ENCODE results near the gene MLLT1. TPM values are rescaled to one million over a fixed set of nuclear protein-coding genes. Genes with fewer than 3 reads are reported as not detected.

MLLT1 gene
- total RNA-seq, 1 donor from 2014 or later, result 36.0 TPM

GRCh38 chr19:6233056-6233826, 46.5 kb downstream of the MLLT1 start:
- peaks cover 84% of the 10 kb centered on the region for H3K4me1 ChIP-seq
- peak overlapping the region; percentile 45 for H3K4me3 ChIP-seq
- peak overlapping the region; percentile 88 for H3K27ac ChIP-seq (replicated peaks)
- intact Hi-C loops (cut with micrococcal nuclease), result no loop called here
- peak; percentile 78 for DNase-seq
- no peaks in the 10 kb centered on the region for H3K9me3 ChIP-seq (replicated peaks)
- no peaks in the 10 kb centered on the region for H3K27me3 ChIP-seq (ENCODE audit: low read depth)
- TF ChIP-seq, protein P1, sequence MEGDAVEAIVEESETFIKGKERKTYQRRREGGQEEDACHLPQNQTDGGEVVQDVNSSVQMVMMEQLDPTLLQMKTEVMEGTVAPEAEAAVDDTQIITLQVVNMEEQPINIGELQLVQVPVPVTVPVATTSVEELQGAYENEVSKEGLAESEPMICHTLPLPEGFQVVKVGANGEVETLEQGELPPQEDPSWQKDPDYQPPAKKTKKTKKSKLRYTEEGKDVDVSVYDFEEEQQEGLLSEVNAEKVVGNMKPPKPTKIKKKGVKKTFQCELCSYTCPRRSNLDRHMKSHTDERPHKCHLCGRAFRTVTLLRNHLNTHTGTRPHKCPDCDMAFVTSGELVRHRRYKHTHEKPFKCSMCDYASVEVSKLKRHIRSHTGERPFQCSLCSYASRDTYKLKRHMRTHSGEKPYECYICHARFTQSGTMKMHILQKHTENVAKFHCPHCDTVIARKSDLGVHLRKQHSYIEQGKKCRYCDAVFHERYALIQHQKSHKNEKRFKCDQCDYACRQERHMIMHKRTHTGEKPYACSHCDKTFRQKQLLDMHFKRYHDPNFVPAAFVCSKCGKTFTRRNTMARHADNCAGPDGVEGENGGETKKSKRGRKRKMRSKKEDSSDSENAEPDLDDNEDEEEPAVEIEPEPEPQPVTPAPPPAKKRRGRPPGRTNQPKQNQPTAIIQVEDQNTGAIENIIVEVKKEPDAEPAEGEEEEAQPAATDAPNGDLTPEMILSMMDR (IDR thresholded peaks at IDR 0.05; ENCODE audit: borderline replicate concordance), result no peak
- H3K36me3 ChIP-seq, result peaks cover 10% of the 10 kb centered on the region

DNA sequence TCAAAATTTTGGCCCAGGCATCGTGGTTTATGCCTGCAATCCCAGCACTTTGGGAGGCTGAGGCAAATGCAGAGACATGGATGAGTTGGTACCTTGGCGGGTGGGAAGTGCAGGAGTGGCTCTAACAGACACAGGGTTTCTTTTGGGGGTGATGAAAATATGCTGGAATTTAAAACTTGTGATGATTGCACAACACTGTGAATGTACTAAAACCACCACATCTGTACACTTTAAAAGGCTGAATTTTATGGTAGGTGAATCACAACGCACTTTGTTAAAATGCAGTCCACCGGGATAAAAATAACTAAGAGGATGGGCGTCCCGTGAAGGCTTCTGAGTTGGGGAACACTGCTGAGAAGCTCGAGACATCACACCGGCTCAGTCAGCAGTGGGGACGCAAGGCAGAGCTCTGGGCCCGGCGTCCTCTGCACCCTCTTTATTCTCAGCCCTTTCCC, 47.1 kb downstream of the MLLT1 start:
- TF ChIP-seq, protein P1 (IDR thresholded peaks at IDR 0.05; ENCODE audit: borderline replicate concordance), result no peak
- Histone ChIP-seq H3K27me3 (ENCODE audit: low read depth) (no peaks in the 10 kb centered on the region), H3K4me1 (peaks cover 78% of the 10 kb centered on the region), H3K27ac (replicated peaks) (peak overlapping the region; percentile 88), H3K9me3 (replicated peaks) (no peaks in the 10 kb centered on the region), H3K4me3 (peak overlapping the region; percentile 45), H3K36me3 (peaks cover 10% of the 10 kb centered on the region)
- intact Hi-C loops (cut with micrococcal nuclease), result no loop called here
- DNase-seq, result no peak

DNA sequence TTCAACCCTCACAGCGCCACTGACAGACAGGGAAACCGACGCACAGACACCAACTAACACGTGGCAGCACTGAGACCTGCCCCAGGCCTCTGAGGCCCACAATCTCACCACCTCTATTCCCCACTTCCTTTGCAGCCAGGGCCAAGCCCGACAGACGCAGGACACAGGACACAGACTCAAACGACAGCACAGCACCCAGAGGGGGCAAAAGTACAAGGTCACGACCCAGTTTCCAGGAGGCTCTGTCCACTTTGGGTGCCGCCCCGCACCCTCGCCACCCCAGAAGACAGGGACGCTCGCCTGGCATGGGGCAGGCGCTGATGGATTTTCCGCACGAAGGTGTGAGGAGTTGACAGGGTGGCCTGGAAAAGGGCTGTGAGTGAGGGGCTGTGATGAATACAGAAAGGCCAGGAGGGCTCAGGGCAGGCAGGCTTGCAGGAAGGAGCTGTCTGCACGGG, 48.8 kb downstream of the MLLT1 start:
- Histone ChIP-seq H3K27me3 (ENCODE audit: low read depth) (no peaks in the 10 kb centered on the region), H3K36me3 (peaks cover 23% of the 10 kb centered on the region), H3K4me1 (peaks cover 63% of the 10 kb centered on the region), H3K4me3 (no peak overlapping the region), H3K9me3 (replicated peaks) (no peaks in the 10 kb centered on the region), H3K27ac (replicated peaks) (no peak overlapping the region)
- intact Hi-C loops (cut with micrococcal nuclease), result no loop called here
- TF ChIP-seq, protein P1 (IDR thresholded peaks at IDR 0.05; ENCODE audit: borderline replicate concordance), result no peak
- no peak for DNase-seq

- H3K27me3 ChIP-seq (ENCODE audit: low read depth), result no peaks in the 10 kb centered on the region
- H3K4me3 ChIP-seq, result no peak overlapping the region
- intact Hi-C loops (cut with micrococcal nuclease), result no loop called here
- peak; percentile 11 for DNase-seq
- peaks cover 63% of the 10 kb centered on the region for H3K4me1 ChIP-seq
- no peak overlapping the region for H3K27ac ChIP-seq (replicated peaks)
- TF ChIP-seq, protein P1 (IDR thresholded peaks at IDR 0.05; ENCODE audit: borderline replicate concordance), result no peak
- peaks cover 32% of the 10 kb centered on the region for H3K36me3 ChIP-seq
- H3K9me3 ChIP-seq (replicated peaks), result no peaks in the 10 kb centered on the region
Observed at GRCh38 chr19:6229951-6230712, 49.6 kb downstream of the MLLT1 start.

GRCh38 chr19:6229216-6229913, 50.4 kb downstream of the MLLT1 start:
- H3K27ac ChIP-seq (replicated peaks), result no peak overlapping the region
- intact Hi-C loops (cut with micrococcal nuclease), result no loop called here
- H3K36me3 ChIP-seq, result peaks cover 36% of the 10 kb centered on the region

More at GRCh38 chr19:6229216-6229913, 50.4 kb downstream of the MLLT1 start:
- H3K9me3 ChIP-seq (replicated peaks), result no peaks in the 10 kb centered on the region
- H3K4me1 ChIP-seq, result peaks cover 63% of the 10 kb centered on the region
- TF ChIP-seq, protein P1 (IDR thresholded peaks at IDR 0.05; ENCODE audit: borderline replicate concordance), result no peak
- DNase-seq, result no peak
- H3K27me3 ChIP-seq (ENCODE audit: low read depth), result no peaks in the 10 kb centered on the region
- no peak overlapping the region for H3K4me3 ChIP-seq
